ENCODE results near the gene DAG1. TPM values are rescaled to one million over a fixed set of nuclear protein-coding genes. Genes with fewer than 3 reads are reported as not detected.

The DAG1 gene
- total RNA-seq, 4 donors from 2014 or later, result 11.6 to 79.2 (median 62.6) TPM

DNA sequence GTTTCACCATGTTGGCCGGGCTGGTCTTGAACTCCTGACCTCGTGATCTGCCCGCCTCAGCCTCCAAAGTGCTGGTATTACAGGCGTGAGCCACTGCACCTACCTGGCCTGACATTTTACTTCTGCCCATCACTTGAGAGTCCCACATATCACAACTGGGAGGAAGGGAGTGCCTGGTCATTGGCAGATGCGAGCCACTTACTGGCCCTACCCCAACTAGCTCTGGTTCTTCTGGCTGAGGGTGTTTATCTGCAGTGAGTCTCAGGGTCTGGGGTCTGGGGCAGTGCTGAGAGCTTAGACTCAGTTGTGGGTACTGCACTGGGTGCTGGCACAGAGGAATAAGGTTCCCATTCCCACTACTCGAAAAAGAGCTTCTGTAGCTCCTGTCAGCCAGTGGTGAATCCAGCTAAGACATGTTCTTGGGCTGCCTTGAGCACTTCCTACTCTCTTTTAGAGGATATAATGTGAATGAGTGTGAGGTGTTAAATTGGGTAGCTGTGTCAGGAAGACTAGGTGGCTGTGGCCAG, 30.2 kb downstream of the DAG1 start:
- Histone ChIP-seq H3K36me3 (no peaks in the 10 kb centered on the region), H3K4me3 (peak overlapping the region in 2 of 4 donors; percentile 4 to 19), H3K27me3 (no peaks in the 10 kb centered on the region), H3K27ac (peak overlapping the region in 3 of 4 donors; percentile 71 to 87 (median 74)), H3K9me3 (no peaks in the 10 kb centered on the region), H3K4me1 (peaks cover 0 to 27% (median 3%) of the 10 kb centered on the region in 4 donors)
- DNase-seq, result no peak
- TF ChIP-seq POLR2A (IDR thresholded peaks at IDR 0.05), result no peak
- TF ChIP-seq, protein P1, sequence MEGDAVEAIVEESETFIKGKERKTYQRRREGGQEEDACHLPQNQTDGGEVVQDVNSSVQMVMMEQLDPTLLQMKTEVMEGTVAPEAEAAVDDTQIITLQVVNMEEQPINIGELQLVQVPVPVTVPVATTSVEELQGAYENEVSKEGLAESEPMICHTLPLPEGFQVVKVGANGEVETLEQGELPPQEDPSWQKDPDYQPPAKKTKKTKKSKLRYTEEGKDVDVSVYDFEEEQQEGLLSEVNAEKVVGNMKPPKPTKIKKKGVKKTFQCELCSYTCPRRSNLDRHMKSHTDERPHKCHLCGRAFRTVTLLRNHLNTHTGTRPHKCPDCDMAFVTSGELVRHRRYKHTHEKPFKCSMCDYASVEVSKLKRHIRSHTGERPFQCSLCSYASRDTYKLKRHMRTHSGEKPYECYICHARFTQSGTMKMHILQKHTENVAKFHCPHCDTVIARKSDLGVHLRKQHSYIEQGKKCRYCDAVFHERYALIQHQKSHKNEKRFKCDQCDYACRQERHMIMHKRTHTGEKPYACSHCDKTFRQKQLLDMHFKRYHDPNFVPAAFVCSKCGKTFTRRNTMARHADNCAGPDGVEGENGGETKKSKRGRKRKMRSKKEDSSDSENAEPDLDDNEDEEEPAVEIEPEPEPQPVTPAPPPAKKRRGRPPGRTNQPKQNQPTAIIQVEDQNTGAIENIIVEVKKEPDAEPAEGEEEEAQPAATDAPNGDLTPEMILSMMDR (IDR thresholded peaks at IDR 0.05), result no peak

DNA sequence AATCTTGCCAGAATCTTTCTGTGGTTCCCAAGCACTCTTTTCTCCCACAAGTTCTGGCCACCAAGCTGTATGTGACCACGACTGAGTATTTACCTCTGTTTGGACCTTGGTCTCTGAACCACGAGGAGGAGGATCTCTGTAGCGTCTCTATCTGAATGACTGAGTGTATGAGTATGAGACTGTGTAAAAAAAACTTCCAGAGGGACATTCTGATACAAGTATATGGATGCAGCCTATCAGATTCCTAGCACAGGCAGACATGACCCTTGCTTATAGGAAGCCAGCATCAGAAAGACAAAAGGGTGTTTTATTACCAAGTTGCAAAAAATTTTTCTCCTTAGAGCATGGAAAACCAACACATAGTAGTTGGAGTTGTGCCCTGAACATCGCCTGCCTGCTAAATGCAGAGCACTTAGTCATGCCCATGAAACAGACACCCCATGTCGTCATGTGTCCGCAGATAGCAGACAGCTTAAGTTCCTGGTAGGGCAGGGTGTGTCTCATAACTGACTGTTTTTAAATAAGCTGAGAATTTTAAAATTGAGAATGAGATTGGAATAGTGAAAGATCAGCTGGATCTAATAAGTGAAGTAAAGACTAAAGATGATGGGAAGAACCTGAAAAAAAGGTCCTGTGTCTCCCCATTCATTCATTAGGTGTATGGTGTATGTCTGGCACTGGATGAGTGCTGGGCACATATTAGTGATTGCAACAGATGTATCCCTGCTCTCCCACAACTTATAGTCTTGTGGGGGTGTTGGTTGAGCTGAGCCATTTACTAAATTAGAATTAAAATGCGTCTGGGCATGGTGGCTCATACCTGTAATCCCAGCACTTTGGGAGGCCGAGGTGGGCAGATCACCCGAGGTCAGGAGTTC, 30.9 kb downstream of the DAG1 start:
- DNase-seq, result peak in 2 of 3 donors; percentile 56 to 84
- Histone ChIP-seq H3K4me1 (peaks cover 0 to 27% (median 3%) of the 10 kb centered on the region in 4 donors), H3K36me3 (no peaks in the 10 kb centered on the region), H3K9me3 (no peaks in the 10 kb centered on the region), H3K27ac (peak overlapping the region in 3 of 4 donors; percentile 71 to 87 (median 74)), H3K27me3 (no peaks in the 10 kb centered on the region), H3K4me3 (peak overlapping the region in 1 of 4 donors; percentile 4)
- TF ChIP-seq, protein P1 (IDR thresholded peaks at IDR 0.05), result peak in 1 of 6 experiments; percentile 3
- TF ChIP-seq POLR2A (IDR thresholded peaks at IDR 0.05), result peak in 1 of 2 donors; percentile 52

DNA sequence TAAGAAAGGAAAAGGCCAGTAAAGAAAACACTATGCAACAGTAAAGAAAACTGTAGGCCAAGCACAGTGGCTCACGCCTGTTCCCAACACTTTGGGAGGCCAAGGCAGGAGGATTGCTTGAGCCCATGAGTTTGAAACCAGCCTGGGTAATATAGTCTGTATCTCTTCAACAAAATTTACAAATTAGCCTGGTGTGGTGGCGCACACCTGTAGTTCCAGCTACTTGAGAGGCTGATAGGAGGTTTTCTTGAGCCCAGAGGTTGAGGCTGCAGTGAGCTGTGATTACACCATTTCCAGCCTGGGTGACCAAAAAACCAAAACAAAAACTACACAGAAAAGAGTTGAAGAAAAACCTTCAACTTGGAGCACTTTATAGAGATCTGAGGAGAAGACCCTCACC, 31.8 kb downstream of the DAG1 start:
- H3K36me3 ChIP-seq, result no peaks in the 10 kb centered on the region
- peaks cover 0 to 27% (median 3%) of the 10 kb centered on the region in 4 donors for H3K4me1 ChIP-seq
- peak overlapping the region in 3 of 4 donors; percentile 71 to 87 (median 74) for H3K27ac ChIP-seq
- no peak for DNase-seq
- H3K9me3 ChIP-seq, result no peaks in the 10 kb centered on the region
- H3K4me3 ChIP-seq, result no peak overlapping the region
- no peaks in the 10 kb centered on the region for H3K27me3 ChIP-seq
- no peak for TF ChIP-seq POLR2A (IDR thresholded peaks at IDR 0.05)
- TF ChIP-seq, protein P1 (IDR thresholded peaks at IDR 0.05), result no peak

DNA sequence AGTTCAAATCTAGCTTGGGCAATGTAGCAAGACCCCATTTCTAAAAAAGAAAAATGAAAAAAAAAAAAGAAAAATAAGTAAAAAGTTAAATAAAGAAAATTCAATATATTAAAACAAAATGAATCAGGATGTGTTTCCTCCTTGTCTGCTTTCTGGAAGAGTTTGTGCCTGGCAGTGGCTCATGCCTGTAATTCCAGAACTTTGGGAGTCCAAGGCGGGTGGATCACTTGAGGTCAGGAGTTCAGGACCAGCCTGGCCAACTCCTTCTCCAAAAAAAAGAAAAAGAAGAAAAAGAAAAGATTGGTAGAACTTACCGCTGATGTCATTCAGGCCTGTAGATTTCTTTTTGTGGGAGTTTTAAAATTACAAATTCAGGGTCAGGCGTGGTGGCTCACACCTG, 36.8 kb downstream of the DAG1 start:
- TF ChIP-seq, protein P1 (IDR thresholded peaks at IDR 0.05), result no peak
- TF ChIP-seq POLR2A (IDR thresholded peaks at IDR 0.05), result no peak
- peaks cover 0 to 8% (median 0%) of the 10 kb centered on the region in 4 donors for H3K4me1 ChIP-seq
- peaks cover 0 to 17% (median 0%) of the 10 kb centered on the region in 3 donors for H3K36me3 ChIP-seq
- no peak overlapping the region for H3K27ac ChIP-seq
- H3K27me3 ChIP-seq, result no peaks in the 10 kb centered on the region
- no peak for DNase-seq
- no peaks in the 10 kb centered on the region for H3K9me3 ChIP-seq
- no peak overlapping the region for H3K4me3 ChIP-seq

DNA sequence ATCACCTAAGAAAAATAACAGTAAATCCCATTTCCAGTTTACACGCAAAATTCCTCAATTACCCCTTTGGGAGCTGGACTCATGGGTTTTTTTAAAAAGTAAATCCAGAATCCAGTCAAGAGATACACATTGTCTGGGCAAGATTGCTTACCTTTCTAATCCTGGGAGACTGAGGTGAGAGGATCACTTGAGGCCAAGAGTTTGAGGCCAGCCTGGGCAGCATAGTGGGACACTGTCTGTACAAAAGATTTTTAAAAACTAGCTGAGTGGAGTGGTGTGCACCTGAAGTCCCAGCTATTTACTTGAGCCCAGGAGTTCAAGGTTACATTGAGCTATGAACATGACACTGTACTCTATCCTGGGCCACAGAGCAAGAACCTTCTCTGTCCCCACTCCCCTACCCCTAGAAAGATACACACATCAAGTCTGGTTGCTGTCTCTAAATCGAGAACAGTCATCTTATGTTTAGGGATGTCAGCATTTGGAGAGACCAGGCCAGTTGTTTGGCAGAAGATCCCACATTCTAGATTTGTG, 39.0 kb downstream of the DAG1 start:
- H3K27me3 ChIP-seq, result no peaks in the 10 kb centered on the region
- H3K27ac ChIP-seq, result no peak overlapping the region
- H3K4me1 ChIP-seq, result peaks cover 0 to 6% (median 0%) of the 10 kb centered on the region in 4 donors

More for the DNA sequence above, 39.0 kb downstream of the DAG1 start:
- Histone ChIP-seq H3K9me3 (no peaks in the 10 kb centered on the region), H3K4me3 (no peak overlapping the region), H3K36me3 (peaks cover 0 to 26% (median 0%) of the 10 kb centered on the region in 3 donors)
- DNase-seq, result no peak
- TF ChIP-seq, protein P1 (IDR thresholded peaks at IDR 0.05), result no peak
- no peak for TF ChIP-seq POLR2A (IDR thresholded peaks at IDR 0.05)
